ENCODE measurements around the gene WIPF2. TPM values are rescaled to one million over a fixed set of nuclear protein-coding genes. Genes with fewer than 3 reads are reported as not detected.
"Not testable (repeated sequence)": the region's sequence is repeated elsewhere in the genome, so short reads cannot be mapped to it uniquely, and the experiment has no call there.

WIPF2 gene
- total RNA-seq, 1 donor from 2014 or later: 5.7 TPM

- H3K9ac ChIP-seq (ENCODE audit: low read depth in 1 of 3, low read length in 3 of 3): peak overlapping the region; percentile 26 to 51 (median 28)
- H3K36me3 ChIP-seq (ENCODE audit: control insufficient read depth in 3 of 3, insufficient read depth in 3 of 3, low read length in 3 of 3): no peaks in the 10 kb centered on the region
- peak overlapping the region; percentile 72 for H3K27ac ChIP-seq (ENCODE audit: low read depth, low read length)
- H3K4me3 ChIP-seq (ENCODE audit: low read length in 3 of 3): peak overlapping the region in 2 of 3 donors; percentile 0 to 11
- H3K9me3 ChIP-seq (ENCODE audit: control insufficient read depth in 3 of 3, low read length in 3 of 3): no peaks in the 10 kb centered on the region
- H3K4me1 ChIP-seq (ENCODE audit: control insufficient read depth in 3 of 3, insufficient read depth in 3 of 3, low read length in 3 of 3): peaks cover 46 to 52% (median 47%) of the 10 kb centered on the region in 3 donors
- H3K27me3 ChIP-seq (ENCODE audit: control insufficient read depth in 3 of 3, insufficient read depth in 3 of 3, low read length in 3 of 3): no peaks in the 10 kb centered on the region
These were observed 84.8 kb downstream of the WIPF2 start for GRCh38 chr17:40303708-40304551.

DNA sequence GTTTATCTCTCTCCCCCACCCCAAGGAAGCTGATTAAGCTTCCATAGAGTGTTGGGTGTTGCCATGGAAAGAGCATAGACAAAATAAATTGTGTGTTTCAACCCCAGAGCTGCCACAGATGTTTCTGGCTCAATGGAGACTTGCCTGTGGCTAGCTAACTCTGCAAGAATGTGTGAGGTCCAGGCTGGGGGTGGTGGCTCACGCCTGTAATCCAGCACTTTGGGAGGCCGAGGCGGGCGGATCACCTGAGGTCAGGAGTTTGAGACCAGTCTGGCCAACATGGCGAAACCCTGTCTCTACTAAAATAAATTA, 85.4 kb downstream of the WIPF2 start:
- H3K9ac ChIP-seq (ENCODE audit: low read depth in 1 of 3, low read length in 3 of 3): peak overlapping the region in 2 of 3 donors; percentile 25 to 28
- H3K4me1 ChIP-seq (ENCODE audit: control insufficient read depth in 3 of 3, insufficient read depth in 3 of 3, low read length in 3 of 3): peaks cover 48 to 58% (median 52%) of the 10 kb centered on the region in 3 donors
- not testable (repeated sequence) for H3K36me3 ChIP-seq (ENCODE audit: control insufficient read depth in 3 of 3, insufficient read depth in 3 of 3, low read length in 3 of 3); H3K4me3 ChIP-seq (ENCODE audit: low read length in 3 of 3); H3K27me3 ChIP-seq (ENCODE audit: control insufficient read depth in 3 of 3, insufficient read depth in 3 of 3, low read length in 3 of 3); H3K9me3 ChIP-seq (ENCODE audit: control insufficient read depth in 3 of 3, low read length in 3 of 3)
- H3K27ac ChIP-seq (ENCODE audit: low read depth, low read length): peak overlapping the region; percentile 72

DNA sequence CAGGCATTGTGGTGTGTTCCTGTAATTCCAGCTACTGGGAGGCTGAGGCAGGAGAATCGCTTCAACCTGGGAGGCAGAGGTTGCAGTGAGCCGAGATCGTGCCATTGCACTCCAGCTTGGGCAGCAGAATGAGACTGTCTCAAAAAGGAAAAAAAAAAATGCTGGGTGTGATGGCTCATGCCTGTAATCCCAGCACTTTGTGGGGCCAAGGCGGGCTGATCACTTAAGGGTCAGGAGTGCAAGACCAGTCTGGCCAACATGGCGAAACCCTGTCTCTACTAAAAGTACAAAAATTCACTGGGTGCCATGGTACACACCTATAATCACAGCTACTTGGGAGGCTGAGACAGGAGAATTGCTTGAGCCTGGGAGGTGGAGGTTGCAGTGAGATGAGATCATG, 85.8 kb downstream of the WIPF2 start:
- not testable (repeated sequence) for H3K9me3 ChIP-seq (ENCODE audit: control insufficient read depth in 3 of 3, low read length in 3 of 3); H3K9ac ChIP-seq (ENCODE audit: low read depth in 1 of 3, low read length in 3 of 3); H3K36me3 ChIP-seq (ENCODE audit: control insufficient read depth in 3 of 3, insufficient read depth in 3 of 3, low read length in 3 of 3); H3K27me3 ChIP-seq (ENCODE audit: control insufficient read depth in 3 of 3, insufficient read depth in 3 of 3, low read length in 3 of 3); H3K4me3 ChIP-seq (ENCODE audit: low read length in 3 of 3)
- Histone ChIP-seq H3K27ac (ENCODE audit: low read depth, low read length) (peak overlapping the region; percentile 72), H3K4me1 (ENCODE audit: control insufficient read depth in 3 of 3, insufficient read depth in 3 of 3, low read length in 3 of 3) (peaks cover 50 to 61% (median 56%) of the 10 kb centered on the region in 3 donors)

DNA sequence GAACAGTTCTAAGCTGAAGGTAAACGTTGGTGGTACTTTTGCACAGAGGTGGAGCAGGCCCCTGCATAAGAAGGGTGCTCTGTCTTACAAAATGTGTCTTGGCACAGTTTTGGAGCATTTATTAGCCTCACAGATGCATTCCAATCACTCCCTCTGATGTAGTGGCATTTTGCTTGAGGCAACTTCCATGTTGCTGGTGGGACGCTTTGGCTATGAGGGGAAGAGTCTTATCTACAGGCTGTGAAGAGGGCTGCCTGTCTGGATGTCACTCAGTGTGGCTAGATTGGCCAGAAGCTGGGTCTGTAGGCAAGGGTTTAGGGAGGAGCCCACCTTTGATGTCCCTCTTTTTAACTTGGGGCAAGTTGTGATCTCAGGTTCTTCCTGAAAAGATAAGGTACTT, 87.3 kb downstream of the WIPF2 start:
- Histone ChIP-seq H3K9me3 (ENCODE audit: control insufficient read depth in 3 of 3, low read length in 3 of 3) (no peaks in the 10 kb centered on the region), H3K27ac (ENCODE audit: low read depth, low read length) (peak overlapping the region; percentile 67), H3K27me3 (ENCODE audit: control insufficient read depth in 3 of 3, insufficient read depth in 3 of 3, low read length in 3 of 3) (no peaks in the 10 kb centered on the region), H3K36me3 (ENCODE audit: control insufficient read depth in 3 of 3, insufficient read depth in 3 of 3, low read length in 3 of 3) (no peaks in the 10 kb centered on the region), H3K4me1 (ENCODE audit: control insufficient read depth in 3 of 3, insufficient read depth in 3 of 3, low read length in 3 of 3) (peaks cover 65 to 76% (median 71%) of the 10 kb centered on the region in 3 donors), H3K4me3 (ENCODE audit: low read length in 3 of 3) (no peak overlapping the region), H3K9ac (ENCODE audit: low read depth in 1 of 3, low read length in 3 of 3) (peak overlapping the region in 1 of 3 donors; percentile 2)

DNA sequence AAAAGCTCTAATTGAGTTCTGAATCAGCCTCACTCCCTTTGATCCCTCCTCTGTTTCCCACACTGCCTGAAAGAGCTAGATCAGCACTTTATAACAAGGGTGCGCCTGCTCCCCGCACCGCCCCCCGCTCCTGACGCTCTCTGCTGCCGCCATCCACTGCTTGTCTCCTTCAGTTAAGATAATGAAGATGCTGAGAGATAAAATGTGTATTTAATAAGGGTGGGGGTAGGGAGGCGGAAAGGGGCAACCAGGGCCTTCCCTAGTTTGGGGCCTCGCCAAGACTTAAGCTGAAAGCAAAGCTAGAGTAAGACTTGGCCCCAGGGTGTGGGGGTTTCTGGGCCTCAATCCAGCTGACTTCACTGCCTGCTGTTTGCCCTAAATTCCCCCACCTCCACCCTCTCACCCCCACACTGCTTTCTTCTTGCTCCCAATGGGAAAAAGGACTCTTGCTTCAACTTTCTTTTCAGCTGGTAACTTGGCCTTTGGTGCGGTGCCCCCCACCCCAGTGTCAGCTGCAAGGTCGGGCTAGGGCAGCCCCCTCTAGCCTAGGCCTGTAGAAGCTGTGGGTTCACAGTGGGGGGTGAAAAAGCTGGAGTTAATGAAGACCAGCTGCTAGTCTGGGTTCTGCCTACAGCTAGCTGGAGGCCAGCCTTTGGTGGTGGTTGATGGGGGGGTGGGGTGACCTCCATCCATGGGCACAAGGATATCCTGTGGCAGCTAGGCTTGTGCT, 88.1 kb downstream of the WIPF2 start:
- H3K27ac ChIP-seq (ENCODE audit: low read depth, low read length): peak overlapping the region; percentile 67
- H3K9me3 ChIP-seq (ENCODE audit: control insufficient read depth in 3 of 3, low read length in 3 of 3): no peaks in the 10 kb centered on the region
- H3K9ac ChIP-seq (ENCODE audit: low read depth in 1 of 3, low read length in 3 of 3): peak overlapping the region; percentile 13 to 64 (median 54)
- H3K36me3 ChIP-seq (ENCODE audit: control insufficient read depth in 3 of 3, insufficient read depth in 3 of 3, low read length in 3 of 3): no peaks in the 10 kb centered on the region
- no peaks in the 10 kb centered on the region for H3K27me3 ChIP-seq (ENCODE audit: control insufficient read depth in 3 of 3, insufficient read depth in 3 of 3, low read length in 3 of 3)
- H3K4me3 ChIP-seq (ENCODE audit: low read length in 3 of 3): no peak overlapping the region
- H3K4me1 ChIP-seq (ENCODE audit: control insufficient read depth in 3 of 3, insufficient read depth in 3 of 3, low read length in 3 of 3): peaks cover 73 to 84% (median 79%) of the 10 kb centered on the region in 3 donors

DNA sequence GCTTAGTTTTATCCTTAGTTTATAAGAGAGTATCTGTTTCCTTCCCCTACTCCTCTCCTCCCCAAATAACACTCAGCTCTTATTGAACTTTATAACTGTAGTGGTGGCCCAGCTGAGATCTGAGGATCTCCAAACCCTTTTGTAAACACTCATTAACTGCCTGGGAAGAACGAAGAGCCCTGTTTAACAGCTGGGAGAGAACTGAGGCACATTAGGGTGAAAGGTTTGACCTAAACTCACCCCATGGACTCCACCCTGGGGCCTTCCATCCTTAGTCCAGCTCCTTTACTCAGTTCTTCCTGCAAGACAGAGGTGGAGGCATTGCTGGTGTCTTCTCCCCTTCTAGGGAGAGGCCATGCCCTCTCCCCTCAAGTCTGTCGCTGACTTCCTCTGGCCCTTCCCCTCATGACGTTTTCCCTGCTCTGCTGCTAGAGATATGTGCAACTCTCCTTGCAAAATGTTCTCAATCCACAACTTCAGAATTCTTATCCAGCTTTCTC, 88.7 kb downstream of the WIPF2 start:
- Histone ChIP-seq H3K27me3 (ENCODE audit: control insufficient read depth in 3 of 3, insufficient read depth in 3 of 3, low read length in 3 of 3) (no peaks in the 10 kb centered on the region), H3K4me1 (ENCODE audit: control insufficient read depth in 3 of 3, insufficient read depth in 3 of 3, low read length in 3 of 3) (peaks cover 77 to 88% (median 84%) of the 10 kb centered on the region in 3 donors), H3K9me3 (ENCODE audit: control insufficient read depth in 3 of 3, low read length in 3 of 3) (no peaks in the 10 kb centered on the region), H3K36me3 (ENCODE audit: control insufficient read depth in 3 of 3, insufficient read depth in 3 of 3, low read length in 3 of 3) (no peaks in the 10 kb centered on the region), H3K9ac (ENCODE audit: low read depth in 1 of 3, low read length in 3 of 3) (peak overlapping the region; percentile 13 to 64 (median 34)), H3K4me3 (ENCODE audit: low read length in 3 of 3) (no peak overlapping the region), H3K27ac (ENCODE audit: low read depth, low read length) (peak overlapping the region; percentile 67)

DNA sequence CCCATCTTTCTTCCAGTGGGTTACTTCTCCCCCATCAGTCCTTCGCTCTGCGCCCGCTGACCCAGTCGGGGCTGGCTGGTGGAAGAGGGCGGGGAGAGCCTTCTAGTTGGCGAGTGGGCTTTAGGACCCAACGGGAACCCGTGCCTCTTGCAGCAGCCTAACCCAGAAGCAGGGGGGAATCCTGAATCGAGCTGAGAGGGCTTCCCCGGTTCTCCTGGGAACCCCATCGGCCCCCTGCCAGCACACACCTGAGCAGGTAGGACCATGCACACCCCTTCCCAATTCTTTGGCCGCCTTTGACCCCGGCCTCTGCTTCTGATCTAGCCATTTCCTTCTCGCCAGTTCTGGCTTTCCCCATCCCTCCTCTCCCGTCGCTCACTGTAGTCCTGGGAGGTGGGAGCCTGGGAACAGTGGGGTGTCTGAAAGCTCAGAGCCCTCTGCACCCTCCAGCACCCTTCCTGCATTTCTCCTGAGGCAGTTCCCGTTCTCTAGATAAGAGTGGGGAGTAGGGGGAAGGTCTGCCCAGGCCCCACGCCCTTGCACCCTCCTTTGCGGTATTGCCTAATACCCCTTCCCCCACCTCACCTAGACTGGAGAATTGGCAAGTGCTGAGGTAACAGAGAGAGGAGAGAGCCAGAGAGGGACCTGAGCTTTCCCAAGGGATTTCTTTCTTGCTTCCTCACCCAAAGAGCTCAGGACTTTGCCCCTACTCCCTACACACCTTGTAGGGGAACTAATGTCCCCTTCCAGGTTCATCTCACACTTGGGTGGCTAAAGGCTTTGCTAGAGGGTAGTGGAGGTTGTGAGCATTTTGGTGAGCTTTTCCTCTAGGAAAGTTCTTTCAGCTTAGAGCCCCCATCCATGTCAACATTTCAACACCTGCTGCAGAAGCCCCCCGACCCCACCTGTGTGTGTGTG, 90.2 kb downstream of the WIPF2 start, which contains the start of gene RARA:
TSS of gene RARA (plus strand) at position 150 of the 918 bp plus-strand sequence. CDS start 22,039 bp downstream, outside the sequence.
- H3K27ac ChIP-seq (ENCODE audit: low read depth, low read length): peak within 1 kb of the TSS; percentile 99
- no peaks in the 10 kb centered on the region for H3K9me3 ChIP-seq (ENCODE audit: control insufficient read depth in 3 of 3, low read length in 3 of 3)
- H3K36me3 ChIP-seq (ENCODE audit: control insufficient read depth in 3 of 3, insufficient read depth in 3 of 3, low read length in 3 of 3): no peaks in the 10 kb centered on the region
- H3K4me3 ChIP-seq (ENCODE audit: low read length in 3 of 3): peak within 1 kb of the TSS; percentile 66 to 75 (median 71)
- peaks cover 77 to 88% (median 83%) of the 10 kb centered on the region in 3 donors for H3K4me1 ChIP-seq (ENCODE audit: control insufficient read depth in 3 of 3, insufficient read depth in 3 of 3, low read length in 3 of 3)
- H3K27me3 ChIP-seq (ENCODE audit: control insufficient read depth in 3 of 3, insufficient read depth in 3 of 3, low read length in 3 of 3): no peaks in the 10 kb centered on the region
- peak within 1 kb of the TSS; percentile 76 to 90 (median 77) for H3K9ac ChIP-seq (ENCODE audit: low read depth in 1 of 3, low read length in 3 of 3)

DNA sequence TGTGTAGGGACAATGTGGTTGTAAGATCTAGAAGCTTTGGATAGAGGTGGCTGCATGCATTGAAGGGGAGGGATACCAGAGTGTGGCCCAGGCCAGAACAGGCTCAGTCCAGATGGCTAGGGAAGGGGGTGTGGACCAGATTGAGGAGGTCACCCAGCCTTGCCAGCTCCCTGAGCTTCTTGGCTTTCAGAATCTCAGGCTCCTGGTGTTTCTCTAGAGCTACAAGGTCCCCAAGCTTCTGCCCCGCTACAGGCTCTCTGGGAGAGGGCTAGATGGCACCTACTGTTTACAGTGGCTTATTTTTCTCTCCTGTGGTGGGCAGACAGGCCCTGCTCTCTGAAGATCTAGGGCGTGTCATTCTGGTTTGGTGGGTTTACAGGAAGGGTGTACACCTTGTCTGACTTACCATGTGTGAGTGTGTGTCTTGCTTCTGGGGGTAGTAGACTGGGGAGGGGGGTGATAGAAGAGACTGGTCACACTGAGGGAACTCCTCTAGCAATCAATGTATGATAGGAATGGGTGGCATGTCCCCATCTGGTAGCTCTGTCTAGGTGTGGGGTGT, 90.9 kb downstream of the WIPF2 start:
- peaks cover 79 to 88% (median 84%) of the 10 kb centered on the region in 3 donors for H3K4me1 ChIP-seq (ENCODE audit: control insufficient read depth in 3 of 3, insufficient read depth in 3 of 3, low read length in 3 of 3)

DNA sequence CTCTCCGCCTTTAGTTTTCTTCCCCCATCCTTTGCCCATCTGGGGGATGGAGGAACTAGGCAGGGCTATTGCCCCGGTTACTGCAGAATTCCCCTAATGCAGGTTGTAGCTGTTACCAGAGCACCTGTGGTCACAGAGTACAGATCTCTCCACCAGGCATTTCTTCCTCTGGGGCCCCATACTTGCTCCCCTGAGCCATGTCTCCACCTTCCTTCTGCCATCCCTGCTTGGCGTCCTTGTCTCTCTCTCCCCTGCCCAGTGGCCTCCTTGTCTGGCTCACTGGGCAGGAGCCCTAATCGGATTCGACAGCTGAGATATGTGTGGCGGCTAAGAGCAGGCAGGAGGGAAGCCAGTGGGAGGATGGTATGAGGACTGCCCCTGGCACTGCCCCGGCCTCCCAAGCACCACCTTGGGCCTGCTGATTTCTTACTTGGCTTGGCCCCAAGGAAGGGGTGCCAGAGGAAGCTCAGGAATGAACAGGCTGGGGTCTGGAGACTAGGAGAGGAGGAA, 91.8 kb downstream of the WIPF2 start:
- Histone ChIP-seq H3K27me3 (ENCODE audit: control insufficient read depth in 3 of 3, insufficient read depth in 3 of 3, low read length in 3 of 3) (no peaks in the 10 kb centered on the region), H3K4me1 (ENCODE audit: control insufficient read depth in 3 of 3, insufficient read depth in 3 of 3, low read length in 3 of 3) (peaks cover 88 to 97% (median 93%) of the 10 kb centered on the region in 3 donors), H3K27ac (ENCODE audit: low read depth, low read length) (peak overlapping the region; percentile 99), H3K9ac (ENCODE audit: low read depth in 1 of 3, low read length in 3 of 3) (peak overlapping the region; percentile 76 to 90 (median 79)), H3K4me3 (ENCODE audit: low read length in 3 of 3) (peak overlapping the region in 2 of 3 donors; percentile 17 to 41), H3K36me3 (ENCODE audit: control insufficient read depth in 3 of 3, insufficient read depth in 3 of 3, low read length in 3 of 3) (no peaks in the 10 kb centered on the region), H3K9me3 (ENCODE audit: control insufficient read depth in 3 of 3, low read length in 3 of 3) (no peaks in the 10 kb centered on the region)

More for the DNA sequence above, 90.9 kb downstream of the WIPF2 start:
- peak overlapping the region; percentile 76 to 90 (median 79) for H3K9ac ChIP-seq (ENCODE audit: low read depth in 1 of 3, low read length in 3 of 3)
- H3K9me3 ChIP-seq (ENCODE audit: control insufficient read depth in 3 of 3, low read length in 3 of 3): no peaks in the 10 kb centered on the region
- no peaks in the 10 kb centered on the region for H3K27me3 ChIP-seq (ENCODE audit: control insufficient read depth in 3 of 3, insufficient read depth in 3 of 3, low read length in 3 of 3)
- H3K4me3 ChIP-seq (ENCODE audit: low read length in 3 of 3): peak overlapping the region; percentile 8 to 71 (median 66)
- H3K27ac ChIP-seq (ENCODE audit: low read depth, low read length): peak overlapping the region; percentile 99
- H3K36me3 ChIP-seq (ENCODE audit: control insufficient read depth in 3 of 3, insufficient read depth in 3 of 3, low read length in 3 of 3): no peaks in the 10 kb centered on the region

Measured in skeletal muscle tissue (tissue), 4 donors.